HEK293 (cell line): ENCODE measurements around the gene RPL9.

Experiments used
- BCL11A ChIP-seq: fragments of 450-650 bp; formaldehyde crosslinking; IDR thresholded peaks from 2 replicates; pipeline ENCODE4 v1.5.1; 2016; ENCODE audit warnings: low read depth, missing biosample characterization, missing genetic modification characterization
- CTCF ChIP-seq: fragments of 450-650 bp; formaldehyde crosslinking; IDR thresholded peaks from 2 replicates; pipeline ENCODE4 v1.5.1; 2016; ENCODE audit warnings: missing biosample characterization, missing genetic modification characterization
- PATZ1 ChIP-seq: fragments of 450-650 bp; formaldehyde crosslinking; IDR thresholded peaks from 2 replicates; pipeline ENCODE4 v1.5.1; 2016; ENCODE audit warnings: missing biosample characterization, missing genetic modification characterization
- SP2 ChIP-seq: fragments of 450-650 bp; formaldehyde crosslinking; IDR thresholded peaks from 2 replicates; pipeline ENCODE4 v1.5.1; 2016; ENCODE audit warnings: missing biosample characterization, missing genetic modification characterization
- ZBTB20 ChIP-seq: fragments of 450-650 bp; formaldehyde crosslinking; IDR thresholded peaks from 2 replicates; pipeline ENCODE4 v1.5.1; 2016; ENCODE audit warnings: missing biosample characterization, missing genetic modification characterization
- ZNF274 ChIP-seq, 2 experiments: fragments of 200-500 bp in 1 of 2; fragments of 450-650 bp in 1 of 2; sonication (Bioruptor generic) in 1 of 2; formaldehyde crosslinking in 1 of 2; IDR thresholded peaks; 2 replicates each; pipeline versions ENCODE4 v1.5.1 to v1.6.1; 2014 to 2016; ENCODE audit warnings: borderline replicate concordance in 1 of 2, inconsistent platforms in 1 of 2, low read length in 1 of 2, missing biosample characterization in 1 of 2, missing genetic modification characterization in 1 of 2
- ZNF621 ChIP-seq: fragments of 450-650 bp; formaldehyde crosslinking; IDR thresholded peaks from 2 replicates; pipeline ENCODE4 v1.5.1; 2017; ENCODE audit warnings: missing biosample characterization, missing genetic modification characterization

GRCh38 chr4:39407584-39407885, 51.2 kb downstream of the RPL9 start:
- TF ChIP-seq SP2 (tag by site-specific recombination) = no peak
- no peak for TF ChIP-seq ZNF621 (tag by site-specific recombination)
- TF ChIP-seq CTCF (tag by site-specific recombination) = no peak
- no peak for TF ChIP-seq ZNF274 (IDR thresholded peaks at IDR 0.05; ENCODE audit: low read length)
- no peak for TF ChIP-seq ZNF274 (tag by site-specific recombination; IDR thresholded peaks at IDR 0.05; ENCODE audit: borderline replicate concordance)
- TF ChIP-seq BCL11A (tag by site-specific recombination) = no peak
- no peak for TF ChIP-seq ZBTB20 (tag by site-specific recombination)
- no peak for TF ChIP-seq PATZ1 (tag by site-specific recombination)
